Right atrium auricular region (tissue), 2 donors: ENCODE results near the gene ARMCX4. TPM values are rescaled to one million over a fixed set of nuclear protein-coding genes. Genes with fewer than 3 reads are reported as not detected.

ENCODE experiments used
- DNase-seq: peaks from one replicate; pipeline ENCODE4 v3.0.0-alpha.2; 2019; ENCODE audit warnings: low spot score
- H3K27ac ChIP-seq, 2 donors: fragments of 200-600 bp; sonication (generic); 1 replicate in 1 of 2; 2 replicates in 1 of 2; pipeline ENCODE4 v1.5.1; 2016 to 2019
- H3K27me3 ChIP-seq, 2 donors: fragments of 200-600 bp; sonication (generic); one replicate each; pipeline versions ENCODE4 v1.5.1 to v1.6.0; 2017 to 2019
- H3K36me3 ChIP-seq: fragments of 200-600 bp; sonication (generic); one replicate; pipeline ENCODE4 v1.5.1; 2016
- H3K4me1 ChIP-seq, 2 donors: fragments of 200-600 bp; sonication (generic); one replicate each; pipeline versions ENCODE4 v1.5.1 to v1.6.0; 2017 to 2019
- H3K4me3 ChIP-seq, 2 donors: fragments of 200-600 bp; sonication (generic); 1 replicate in 1 of 2; 2 replicates in 1 of 2; pipeline ENCODE4 v1.5.1; 2017 to 2019; ENCODE audit warnings: mild to moderate bottlenecking in 1 of 2, moderate library complexity in 1 of 2
- H3K9me3 ChIP-seq, 2 donors: fragments of 200-600 bp; sonication (generic); one replicate each; pipeline ENCODE4 v1.5.1; 2019
- total RNA-seq, 2 donors: library from RNA; depleted of rRNA; stranded (reverse); fragments of >200 nt; gene quantifications; one replicate each; pipeline ENCODE4 v1.1.0, GENCODE V29; 2016
- TF ChIP-seq, protein P1 (sequence below), 2 donors: fragments of 200-600 bp; sonication (generic); IDR thresholded peaks; one replicate each; pipeline ENCODE4 v1.5.1; 2019; ENCODE audit warnings: antibody characterized with exemption in 2 of 2

ARMCX4 gene
- total RNA-seq, result 1 to 10 TPM; 5.9 to 9.5 TPM

DNA sequence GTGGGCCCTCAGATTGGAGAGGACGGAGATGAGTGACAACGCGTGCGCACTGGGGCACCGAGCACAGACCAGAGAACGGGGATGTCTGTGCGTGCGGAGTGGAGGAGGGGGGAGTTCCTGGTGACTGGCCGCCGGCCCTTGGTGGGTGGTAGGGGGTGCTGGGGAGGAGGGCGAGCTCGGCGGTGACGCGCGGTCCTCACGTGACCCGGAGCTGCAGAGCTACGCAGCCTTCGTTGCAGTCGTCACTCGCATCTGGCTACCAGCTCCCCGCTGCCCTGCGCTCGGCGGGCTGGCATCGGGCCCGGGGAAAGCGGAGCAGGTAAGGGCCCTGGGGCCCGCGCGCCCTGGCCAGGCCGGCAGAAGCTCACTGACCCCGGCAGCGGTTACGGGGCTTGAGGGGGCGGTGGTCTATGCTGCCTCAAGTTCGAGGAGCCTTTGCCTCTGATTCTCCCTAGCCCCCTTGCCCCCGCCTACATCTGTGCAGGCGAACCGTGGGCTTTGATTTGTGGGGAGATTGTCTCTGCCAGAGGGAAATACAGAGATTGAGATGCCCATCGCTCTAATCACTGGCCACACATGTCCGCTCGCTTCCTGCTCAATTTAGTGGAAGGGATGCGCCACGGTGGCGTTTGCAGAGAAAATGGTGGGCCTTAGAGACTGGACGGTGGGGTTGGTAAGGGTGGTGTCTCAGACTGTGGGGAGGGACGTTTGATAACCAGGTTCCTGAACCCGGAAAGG is at the start of gene ARMCX4:
ARMCX4 (plus strand) TSS at position 245 of the 738 bp plus-strand sequence. CDS start 3,134 bp downstream, outside the sequence.
- Histone ChIP-seq H3K36me3 (no peaks in the 10 kb centered on the region), H3K9me3 (no peaks in the 10 kb centered on the region), H3K4me3 (peak within 1 kb of the TSS; percentile 39 to 53), H3K4me1 (no peaks in the 10 kb centered on the region), H3K27me3 (no peaks in the 10 kb centered on the region), H3K27ac (peak within 1 kb of the TSS in 1 of 2 donors; percentile 35)
- no peak for DNase-seq
- TF ChIP-seq, protein P1, sequence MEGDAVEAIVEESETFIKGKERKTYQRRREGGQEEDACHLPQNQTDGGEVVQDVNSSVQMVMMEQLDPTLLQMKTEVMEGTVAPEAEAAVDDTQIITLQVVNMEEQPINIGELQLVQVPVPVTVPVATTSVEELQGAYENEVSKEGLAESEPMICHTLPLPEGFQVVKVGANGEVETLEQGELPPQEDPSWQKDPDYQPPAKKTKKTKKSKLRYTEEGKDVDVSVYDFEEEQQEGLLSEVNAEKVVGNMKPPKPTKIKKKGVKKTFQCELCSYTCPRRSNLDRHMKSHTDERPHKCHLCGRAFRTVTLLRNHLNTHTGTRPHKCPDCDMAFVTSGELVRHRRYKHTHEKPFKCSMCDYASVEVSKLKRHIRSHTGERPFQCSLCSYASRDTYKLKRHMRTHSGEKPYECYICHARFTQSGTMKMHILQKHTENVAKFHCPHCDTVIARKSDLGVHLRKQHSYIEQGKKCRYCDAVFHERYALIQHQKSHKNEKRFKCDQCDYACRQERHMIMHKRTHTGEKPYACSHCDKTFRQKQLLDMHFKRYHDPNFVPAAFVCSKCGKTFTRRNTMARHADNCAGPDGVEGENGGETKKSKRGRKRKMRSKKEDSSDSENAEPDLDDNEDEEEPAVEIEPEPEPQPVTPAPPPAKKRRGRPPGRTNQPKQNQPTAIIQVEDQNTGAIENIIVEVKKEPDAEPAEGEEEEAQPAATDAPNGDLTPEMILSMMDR (IDR thresholded peaks at IDR 0.05), result no peak

DNA sequence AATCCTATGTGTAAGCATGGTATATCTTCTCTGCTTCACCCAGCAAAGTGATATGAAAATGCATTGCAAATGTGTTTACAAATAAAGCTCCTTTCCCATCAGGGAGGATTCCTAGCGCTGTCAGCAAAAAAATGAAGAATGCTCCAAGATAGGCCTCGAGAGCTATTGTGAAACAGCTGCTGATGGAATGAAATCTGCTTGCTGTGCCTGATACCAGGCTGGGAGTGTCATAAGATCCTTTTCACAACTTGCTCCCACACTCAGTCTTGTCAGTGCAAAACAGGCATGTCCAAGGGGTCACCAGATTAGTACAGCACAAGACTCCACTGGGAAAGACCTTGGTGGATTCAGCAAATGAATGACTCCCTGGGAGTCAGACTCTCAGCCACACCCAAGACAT is 43.2 kb upstream of the ARMCX4 start:
- no peaks in the 10 kb centered on the region for H3K9me3 ChIP-seq
- no peak for DNase-seq
- no peak overlapping the region for H3K4me3 ChIP-seq
- H3K4me1 ChIP-seq, result no peaks in the 10 kb centered on the region
- H3K36me3 ChIP-seq, result peaks cover 15% of the 10 kb centered on the region
- H3K27ac ChIP-seq, result no peak overlapping the region
- H3K27me3 ChIP-seq, result no peaks in the 10 kb centered on the region
- TF ChIP-seq, protein P1 (IDR thresholded peaks at IDR 0.05), result no peak

DNA sequence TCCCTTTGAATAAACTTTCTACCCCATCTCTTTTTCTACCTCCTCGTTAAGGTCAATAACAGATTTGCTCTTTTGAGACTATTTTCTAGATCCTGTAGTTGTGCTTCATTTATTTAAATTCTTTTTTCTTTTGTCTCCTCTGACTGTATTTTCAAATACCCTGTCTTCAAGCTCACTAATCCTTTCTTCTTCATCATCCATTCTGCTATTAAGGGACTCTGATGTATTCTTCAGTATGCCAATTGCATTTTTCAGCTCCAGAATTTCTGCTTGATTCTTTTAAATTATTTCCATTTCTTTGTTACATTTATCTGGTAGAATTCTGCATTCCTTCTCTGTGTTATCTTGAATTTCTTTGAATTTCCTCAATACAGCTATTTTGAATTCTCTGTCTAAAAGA is 36.0 kb upstream of the ARMCX4 start:
- TF ChIP-seq, protein P1 (IDR thresholded peaks at IDR 0.05), result no peak
- no peaks in the 10 kb centered on the region for H3K27me3 ChIP-seq
- no peak for DNase-seq
- no peak overlapping the region for H3K4me3 ChIP-seq
- H3K9me3 ChIP-seq, result no peaks in the 10 kb centered on the region
- no peaks in the 10 kb centered on the region for H3K36me3 ChIP-seq
- H3K4me1 ChIP-seq, result no peaks in the 10 kb centered on the region
- H3K27ac ChIP-seq, result no peak overlapping the region

DNA sequence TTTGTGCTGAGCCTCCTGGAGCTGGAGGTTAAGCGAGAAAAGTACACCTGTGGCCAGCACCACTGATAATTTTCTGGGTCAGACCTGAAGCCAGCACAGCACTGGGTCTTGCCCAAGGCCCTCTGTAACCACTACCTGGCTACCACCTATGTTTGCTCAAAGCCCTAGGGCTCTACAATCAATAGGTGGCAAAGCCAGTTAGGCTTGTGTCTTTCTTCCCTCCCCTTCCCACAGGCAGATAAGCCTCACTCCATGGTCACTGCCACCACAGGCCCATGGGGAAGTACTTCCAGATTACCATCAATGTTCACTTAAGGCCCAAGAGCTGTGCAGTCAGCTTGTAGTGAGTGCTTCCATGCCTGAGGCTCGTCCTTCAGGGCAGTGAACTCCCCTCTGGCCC is 35.2 kb upstream of the ARMCX4 start:
- Histone ChIP-seq H3K27me3 (no peaks in the 10 kb centered on the region), H3K9me3 (no peaks in the 10 kb centered on the region), H3K4me3 (no peak overlapping the region), H3K4me1 (no peaks in the 10 kb centered on the region), H3K36me3 (no peaks in the 10 kb centered on the region), H3K27ac (no peak overlapping the region)
- TF ChIP-seq, protein P1 (IDR thresholded peaks at IDR 0.05), result no peak
- no peak for DNase-seq

DNA sequence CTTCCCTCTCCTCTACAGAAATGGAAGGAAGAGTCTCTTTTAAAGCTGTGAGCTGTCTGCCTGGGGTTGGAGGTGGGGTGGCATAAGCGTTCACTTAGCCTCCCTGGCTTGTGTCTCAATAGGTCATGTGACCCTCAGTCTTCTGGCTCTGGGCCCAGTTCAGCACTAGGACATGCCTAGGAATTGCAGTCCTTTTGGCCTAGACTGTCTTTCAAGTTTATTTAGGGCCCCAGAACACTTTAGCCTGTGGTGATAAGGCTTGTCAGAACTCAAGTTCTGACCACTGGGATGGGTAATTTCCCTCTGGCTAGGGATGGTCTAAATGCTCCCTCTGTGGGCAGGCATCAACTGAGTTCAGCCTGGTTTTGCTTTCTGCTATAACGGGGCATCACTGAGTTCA is 34.3 kb upstream of the ARMCX4 start:
- H3K27ac ChIP-seq, result no peak overlapping the region
- H3K4me1 ChIP-seq, result no peaks in the 10 kb centered on the region
- DNase-seq, result no peak
- TF ChIP-seq, protein P1 (IDR thresholded peaks at IDR 0.05), result no peak
- H3K4me3 ChIP-seq, result no peak overlapping the region
- H3K27me3 ChIP-seq, result no peaks in the 10 kb centered on the region
- no peaks in the 10 kb centered on the region for H3K9me3 ChIP-seq
- H3K36me3 ChIP-seq, result no peaks in the 10 kb centered on the region

DNA sequence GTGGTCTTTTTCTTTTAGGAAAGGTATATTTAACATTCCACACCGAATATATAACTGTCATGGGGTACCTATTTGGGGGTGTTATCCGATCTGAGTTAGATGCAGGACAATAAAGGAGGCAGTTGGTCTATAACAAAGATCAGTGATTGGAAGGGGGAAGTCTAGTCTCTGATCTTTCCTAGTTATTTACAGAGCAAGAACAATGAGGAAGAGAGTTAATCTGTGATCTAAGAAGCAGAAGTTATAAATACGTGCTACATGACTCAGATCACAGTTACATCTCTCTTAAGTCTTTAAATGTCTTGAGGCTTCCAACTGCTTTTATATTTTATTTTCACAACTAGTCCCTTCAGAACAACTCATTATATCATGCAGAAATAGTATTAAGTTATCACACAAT is 33.2 kb upstream of the ARMCX4 start:
- no peaks in the 10 kb centered on the region for H3K36me3 ChIP-seq
- TF ChIP-seq, protein P1 (IDR thresholded peaks at IDR 0.05), result no peak
- no peak for DNase-seq
- H3K27me3 ChIP-seq, result no peaks in the 10 kb centered on the region
- H3K27ac ChIP-seq, result no peak overlapping the region
- no peak overlapping the region for H3K4me3 ChIP-seq
- H3K4me1 ChIP-seq, result no peaks in the 10 kb centered on the region
- H3K9me3 ChIP-seq, result no peaks in the 10 kb centered on the region
